Measurements from ENCODE around the gene KIF5C.
A peak's percentile ranks its signal among the peaks of the same experiment; 100 is the strongest.

The KIF5C gene

GRCh38 chr2:149015926-149016563 is 141.0 kb downstream of the KIF5C start:
- no peak for DNase-seq (ENCODE audit: low read depth in 2 of 2)

GRCh38 chr2:149017116-149017985 is 142.3 kb downstream of the KIF5C start:
- DNase-seq (ENCODE audit: low read depth in 2 of 2), result peak; percentile 45 to 48

GRCh38 chr2:149018981-149019380 is 144.0 kb downstream of the KIF5C start:
- DNase-seq (ENCODE audit: low read depth in 2 of 2), result no peak

- no peak for DNase-seq (ENCODE audit: low read depth in 2 of 2)
Observed at GRCh38 chr2:149019768-149020167, 144.7 kb downstream of the KIF5C start.

- no peak for DNase-seq (ENCODE audit: low read depth in 2 of 2)
Observed at GRCh38 chr2:149020432-149020851, 145.4 kb downstream of the KIF5C start.

- no peak for DNase-seq (ENCODE audit: low read depth in 2 of 2)
Observed at GRCh38 chr2:149021271-149021719, 146.3 kb downstream of the KIF5C start.

- DNase-seq (ENCODE audit: low read depth in 2 of 2), result no peak
Observed at GRCh38 chr2:149021761-149022160, 146.7 kb downstream of the KIF5C start.

GRCh38 chr2:149023091-149023490 is 148.1 kb downstream of the KIF5C start:
- DNase-seq (ENCODE audit: low read depth in 2 of 2), result no peak

- no peak for DNase-seq (ENCODE audit: low read depth in 2 of 2)
Observed at GRCh38 chr2:149027590-149028250, 152.7 kb downstream of the KIF5C start.

GRCh38 chr2:149028377-149028776 is 153.3 kb downstream of the KIF5C start:
- DNase-seq (ENCODE audit: low read depth in 2 of 2), result no peak

GRCh38 chr2:149028891-149029290 is 153.9 kb downstream of the KIF5C start:
- no peak for DNase-seq (ENCODE audit: low read depth in 2 of 2)

- DNase-seq (ENCODE audit: low read depth in 2 of 2), result no peak
Observed at GRCh38 chr2:149029307-149029965, 154.4 kb downstream of the KIF5C start.

GRCh38 chr2:149031396-149031795 is 156.4 kb downstream of the KIF5C start:
- no peak for DNase-seq (ENCODE audit: low read depth in 2 of 2)

- DNase-seq (ENCODE audit: low read depth in 2 of 2), result no peak
Observed at GRCh38 chr2:149033716-149034115, 158.7 kb downstream of the KIF5C start.

- DNase-seq (ENCODE audit: low read depth in 2 of 2), result no peak
Observed at GRCh38 chr2:149034406-149034805, 159.4 kb downstream of the KIF5C start.

GRCh38 chr2:149036507-149037293 is 161.7 kb downstream of the KIF5C start:
- DNase-seq (ENCODE audit: low read depth in 2 of 2), result no peak

- no peak for DNase-seq (ENCODE audit: low read depth in 2 of 2)
Observed at GRCh38 chr2:149037851-149038250, 162.8 kb downstream of the KIF5C start.

GRCh38 chr2:149038442-149039212 is 163.6 kb downstream of the KIF5C start, which contains the start of gene LYPD6B:
Gene LYPD6B (plus strand): TSS chr2:149038699. CDS start chr2:149130949, 92,250 bp downstream.
- DNase-seq (ENCODE audit: low read depth in 2 of 2), result no peak

- DNase-seq (ENCODE audit: low read depth in 2 of 2), result no peak
Observed at GRCh38 chr2:149039213-149039724, 164.2 kb downstream of the KIF5C start.

- peak; percentile 18 to 30 for DNase-seq (ENCODE audit: low read depth in 2 of 2)
Observed at GRCh38 chr2:149040451-149040850, 165.4 kb downstream of the KIF5C start.

Data from stimulated activated CD8-positive, alpha-beta memory T cell treated with anti-CD3 and anti-CD28 coated beads, Interleukin-15, amount 100 ng/mL, for 48 hours (primary cell).